ENCODE measurements around the gene BMP5.

Gene BMP5

DNA sequence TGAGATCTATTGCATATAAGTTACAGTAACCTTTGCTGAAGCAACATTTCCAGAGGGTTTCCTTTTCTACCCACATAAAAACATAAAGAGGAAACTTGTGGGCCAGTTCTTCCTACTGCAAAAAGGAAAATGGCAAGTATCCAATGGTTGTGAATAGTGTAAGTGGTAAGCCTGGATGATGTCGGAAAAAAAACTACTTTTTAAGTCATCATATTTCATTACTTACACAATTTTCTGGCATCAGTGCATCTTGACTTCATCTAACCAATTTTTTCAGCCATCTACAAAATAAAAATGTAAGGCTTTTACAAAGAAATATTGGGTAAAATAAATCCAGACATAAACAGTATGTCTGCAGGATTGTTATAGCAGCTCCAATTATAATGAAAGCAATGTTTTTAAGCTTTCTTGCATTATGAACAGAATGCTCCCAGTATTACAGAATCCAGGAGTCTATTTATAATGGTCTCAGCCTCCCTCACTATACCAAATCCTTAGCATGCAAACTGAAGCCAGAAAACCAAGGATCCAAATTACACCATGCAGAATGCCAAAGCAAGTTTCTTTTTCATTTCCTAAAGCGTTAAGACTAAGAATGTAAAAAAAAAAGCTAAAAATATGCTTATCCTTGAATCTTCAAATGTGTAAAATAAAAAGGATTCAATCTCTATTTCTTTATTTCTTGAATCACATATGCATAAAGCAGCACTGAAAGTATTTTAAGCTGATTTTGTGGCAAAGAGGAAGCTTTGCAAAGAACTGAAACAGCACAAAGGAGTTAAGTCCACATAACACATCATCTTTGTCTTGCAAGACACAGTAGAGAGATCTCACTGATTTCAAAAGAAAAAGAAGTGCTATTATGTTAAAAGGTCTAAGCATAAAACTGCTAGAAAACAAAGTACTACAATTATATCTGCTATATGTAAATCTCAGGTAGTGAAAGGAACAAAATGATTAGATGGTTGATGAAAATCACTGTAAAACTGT, 169.6 kb downstream of the BMP5 start:
- no peak for DNase-seq

DNA sequence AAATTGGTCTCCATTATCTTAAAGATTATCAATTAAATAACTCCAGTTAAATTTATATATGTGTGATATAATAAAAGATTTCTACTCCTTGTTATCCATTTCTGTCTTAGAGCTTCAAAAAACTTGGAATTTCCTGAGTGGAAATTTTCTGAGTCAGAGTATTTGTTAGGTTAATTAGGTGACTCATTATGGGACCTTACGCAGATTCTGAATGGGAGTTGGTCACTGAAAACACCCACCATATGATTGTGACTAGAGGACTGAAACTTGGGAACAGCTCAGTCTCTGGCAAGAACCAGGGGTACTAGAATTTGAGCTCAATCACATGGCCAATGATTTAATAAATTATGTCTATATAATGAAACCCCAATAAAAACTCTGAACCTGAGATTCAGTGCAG, 171.0 kb downstream of the BMP5 start:
- DNase-seq = no peak
